GM18858 (cell line): ENCODE measurements around the gene OPCML.

ENCODE experiments used
- ATAC-seq: cut with Tn5 transposase; IDR thresholded peaks from one replicate; pipeline ENCODE4 v1.9.1; 2021; ENCODE audit not compliant: unreplicated experiment

Gene OPCML

DNA sequence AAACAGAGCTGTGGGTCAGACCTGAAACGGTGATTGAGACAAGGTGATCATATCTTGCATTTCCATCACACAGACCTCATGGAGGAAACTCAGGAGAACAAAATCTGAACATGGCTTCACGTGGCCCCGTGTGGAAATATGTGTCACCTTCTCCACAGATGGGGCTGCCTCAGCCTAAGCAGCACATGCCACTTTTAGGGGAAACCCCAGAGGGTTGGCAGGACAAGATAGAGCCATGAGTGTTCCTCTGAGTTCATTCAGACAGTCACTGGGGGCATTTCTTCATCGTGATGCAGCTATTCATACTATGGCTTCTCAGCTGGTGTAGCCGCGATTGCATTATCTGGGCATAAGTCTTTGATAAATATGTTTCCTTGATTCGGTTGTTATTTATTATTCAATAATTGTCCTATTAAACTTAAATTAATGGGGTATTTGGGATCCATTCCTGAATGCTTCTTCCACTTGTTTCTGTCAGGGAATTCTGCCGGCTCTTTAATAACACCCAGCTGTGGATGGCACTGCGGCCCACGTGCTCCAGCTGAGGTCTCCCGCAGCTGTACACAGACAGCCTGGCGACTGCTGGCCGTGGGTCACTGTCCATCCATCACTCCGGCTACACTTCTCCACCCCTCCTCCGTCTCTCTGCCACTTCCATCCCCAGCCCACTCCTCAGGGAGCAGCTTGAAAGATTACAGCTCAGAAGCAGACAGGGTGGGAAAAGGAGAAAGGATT is 485.1 kb downstream of the OPCML start:
- ATAC-seq, result no peak

DNA sequence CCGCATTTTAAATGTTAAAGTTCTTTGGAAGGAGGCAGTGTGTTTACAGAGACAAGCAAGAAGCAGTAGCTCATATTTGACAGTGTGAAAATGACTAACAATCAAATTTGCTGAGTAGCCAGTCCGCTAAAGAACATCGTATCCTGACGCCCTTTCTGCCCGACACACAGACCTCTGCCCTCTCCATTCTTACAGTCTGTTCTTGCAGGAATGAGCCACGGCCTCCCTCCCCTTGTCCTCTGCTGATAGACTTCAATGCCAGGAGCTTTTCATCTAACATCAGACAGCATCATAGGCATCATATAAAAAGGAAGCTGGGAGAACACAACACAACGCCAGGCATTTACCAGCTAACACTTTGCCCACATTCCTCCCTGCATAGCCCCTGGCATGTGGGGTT is 486.0 kb downstream of the OPCML start:
- no peak for ATAC-seq

DNA sequence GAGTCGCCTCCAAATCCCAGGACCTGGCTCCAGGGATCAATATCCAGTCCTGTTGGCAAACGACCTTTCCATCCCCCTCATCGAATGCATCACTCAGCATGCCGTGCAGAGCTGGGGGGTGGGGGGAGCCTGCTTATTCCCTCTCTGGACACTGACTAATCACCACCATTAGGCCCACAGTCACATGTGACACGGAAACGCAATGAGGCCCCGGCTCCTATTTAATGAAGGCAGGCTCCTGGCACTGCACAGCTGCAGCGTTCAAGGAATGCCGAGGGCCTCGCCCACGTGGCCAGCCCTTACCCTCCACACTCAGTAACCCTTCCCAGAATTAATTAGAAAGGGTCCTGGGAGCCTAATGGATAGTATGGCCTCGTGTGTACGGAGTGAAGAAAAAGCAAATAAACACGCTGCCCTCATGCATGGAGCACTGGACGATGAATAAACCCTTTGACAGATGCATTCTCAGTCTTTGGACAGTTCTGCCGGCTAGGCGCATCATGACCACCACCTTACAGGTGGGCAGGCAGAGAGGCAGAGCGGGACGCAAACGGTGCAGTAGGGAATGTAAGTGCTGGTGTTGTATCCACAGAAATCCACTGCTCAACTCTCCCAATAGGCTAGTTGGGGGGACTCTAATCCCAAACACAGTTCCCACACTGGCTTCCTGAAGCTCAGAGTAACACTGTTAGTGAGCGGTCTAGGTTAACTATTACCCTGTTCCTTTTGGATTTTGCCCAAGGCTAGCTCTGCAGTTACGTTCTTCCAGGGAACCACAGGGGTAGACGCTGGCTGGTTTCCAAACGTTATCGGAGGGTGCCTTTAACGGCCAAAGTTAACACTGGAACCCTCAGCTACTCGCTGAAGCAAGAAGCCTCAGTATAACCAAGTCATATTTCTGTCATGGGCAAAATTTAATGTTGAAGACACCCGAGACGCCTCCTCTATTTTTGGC is 490.1 kb downstream of the OPCML start:
- no peak for ATAC-seq

GRCh38 chr11:133041181-133041580 is 491.1 kb downstream of the OPCML start:
- ATAC-seq, result no peak

DNA sequence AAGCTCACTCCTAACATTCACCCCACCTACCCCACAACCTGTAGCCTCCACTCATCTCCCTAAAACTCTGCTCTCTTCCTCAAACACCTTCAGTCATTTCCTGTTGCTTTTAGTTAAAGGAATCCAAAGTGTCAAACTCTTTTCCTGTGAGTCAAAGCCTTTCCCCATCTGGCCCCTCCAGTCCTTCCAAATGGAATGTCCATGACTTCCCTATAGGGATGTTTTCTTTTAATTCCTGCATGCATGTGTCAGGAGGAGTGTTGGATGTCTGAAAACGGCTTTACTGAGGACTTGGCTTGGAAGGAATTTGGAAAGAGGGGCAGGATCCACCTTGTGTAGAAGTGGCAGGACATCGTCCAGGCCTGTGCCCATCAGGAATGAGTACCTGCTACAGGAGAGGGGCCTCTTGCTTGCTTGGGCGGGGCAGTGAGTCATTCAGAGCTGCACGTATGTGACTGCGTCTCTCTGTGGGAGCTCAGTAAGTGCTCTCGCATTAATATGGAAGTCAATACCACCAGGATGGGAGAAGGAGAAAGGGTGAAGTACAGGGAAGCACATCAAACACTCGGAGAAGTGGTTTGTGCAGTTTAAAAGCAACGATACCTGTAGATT is 491.9 kb downstream of the OPCML start:
- no peak for ATAC-seq

DNA sequence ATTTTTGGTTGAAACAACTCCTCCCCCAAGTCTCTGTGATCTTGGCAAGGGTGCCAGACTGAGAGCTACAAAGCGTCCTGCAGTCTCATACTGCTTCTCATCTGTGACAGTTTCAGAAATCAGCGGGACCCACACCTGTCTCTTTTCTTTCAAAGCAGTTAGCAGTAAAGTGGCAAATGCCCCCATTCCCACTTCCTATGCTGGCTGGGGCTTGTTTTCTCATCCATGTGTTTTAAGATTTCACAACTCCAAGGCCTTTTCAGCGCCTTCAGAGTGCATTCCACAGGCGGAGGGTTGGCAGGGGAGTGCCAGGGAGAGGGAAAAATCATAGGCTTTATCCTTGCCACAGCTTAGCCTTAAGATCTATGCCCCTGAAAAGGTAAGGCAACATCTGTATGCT is 493.5 kb downstream of the OPCML start:
- no peak for ATAC-seq

GRCh38 chr11:133034929-133035328 is 497.4 kb downstream of the OPCML start:
- ATAC-seq, result no peak

DNA sequence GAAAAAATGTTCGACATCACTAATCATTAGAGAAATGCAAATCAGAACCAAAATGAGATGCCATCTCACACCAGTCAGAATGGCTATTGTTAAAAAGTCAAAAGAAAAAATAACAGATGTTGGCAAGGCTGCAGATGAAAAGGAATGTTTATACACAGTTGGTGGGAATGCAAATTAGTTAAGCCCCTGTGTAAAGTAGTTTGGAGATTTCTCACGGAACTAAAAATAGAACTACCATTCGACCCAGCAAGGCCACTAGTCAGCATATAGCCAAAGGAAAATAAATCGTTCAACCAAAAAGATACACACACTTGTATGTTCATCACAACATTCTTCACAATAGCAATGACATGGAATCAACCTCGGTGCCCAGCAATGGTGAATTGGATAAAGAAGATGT is 503.2 kb downstream of the OPCML start:
- no peak for ATAC-seq

GRCh38 chr11:133026952-133027351 is 505.3 kb downstream of the OPCML start:
- ATAC-seq, result no peak

DNA sequence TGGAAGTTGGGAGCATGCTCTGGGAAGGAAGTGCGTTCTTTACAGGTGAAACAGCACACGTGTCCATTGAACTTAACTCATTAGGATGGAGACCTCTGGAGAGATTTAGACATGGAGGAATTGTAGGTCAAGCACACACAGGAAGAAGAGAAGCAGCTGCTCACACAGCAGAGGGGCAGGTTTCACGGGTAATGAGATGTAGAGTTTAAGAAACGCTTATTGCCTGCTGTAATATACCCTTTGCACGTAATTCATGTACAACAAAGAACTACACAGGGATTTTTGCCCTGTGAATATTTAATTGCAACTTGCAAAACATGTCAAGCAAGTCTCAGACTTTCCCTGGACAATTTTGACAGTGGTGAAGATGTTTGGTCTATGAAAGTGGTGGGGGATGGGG is 508.0 kb downstream of the OPCML start:
- ATAC-seq, result no peak

DNA sequence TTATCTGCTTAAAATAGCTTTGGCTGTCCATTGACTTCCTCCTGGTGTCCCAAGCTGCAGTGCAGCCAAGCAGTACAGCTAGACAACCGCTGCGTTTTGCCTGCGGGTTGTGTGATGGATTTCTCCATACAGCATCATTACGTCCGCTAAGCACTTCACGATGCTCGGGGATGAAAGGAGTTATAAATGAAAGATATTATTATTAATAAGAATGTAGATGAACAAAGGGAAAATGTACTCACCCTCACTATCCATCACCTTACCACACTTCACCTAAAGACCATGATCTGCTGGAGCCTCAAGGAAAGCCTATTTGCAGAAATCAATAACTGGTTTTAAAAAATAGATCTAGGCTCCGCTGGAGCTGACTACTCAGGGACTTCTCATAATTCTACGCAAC is 509.1 kb downstream of the OPCML start:
- ATAC-seq, result no peak

DNA sequence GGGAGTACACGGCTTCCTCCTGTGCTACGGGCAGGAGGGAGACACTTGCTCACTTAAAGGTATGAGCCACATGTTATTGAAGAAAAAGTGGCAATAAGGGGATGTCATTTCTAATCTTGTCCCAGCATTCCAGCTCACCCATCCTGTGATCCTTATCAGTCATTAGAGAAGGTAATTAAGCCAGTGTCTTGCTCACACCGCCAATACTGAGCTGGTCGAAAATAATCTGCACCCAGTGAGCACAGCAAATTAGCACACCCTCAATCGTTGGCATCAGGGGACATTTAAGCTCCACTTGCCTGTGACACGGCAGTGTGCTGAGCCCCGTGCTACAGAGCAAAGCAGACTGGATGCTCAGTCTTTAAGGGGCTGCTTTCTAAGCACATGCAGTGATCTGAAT is 510.7 kb downstream of the OPCML start:
- no peak for ATAC-seq

DNA sequence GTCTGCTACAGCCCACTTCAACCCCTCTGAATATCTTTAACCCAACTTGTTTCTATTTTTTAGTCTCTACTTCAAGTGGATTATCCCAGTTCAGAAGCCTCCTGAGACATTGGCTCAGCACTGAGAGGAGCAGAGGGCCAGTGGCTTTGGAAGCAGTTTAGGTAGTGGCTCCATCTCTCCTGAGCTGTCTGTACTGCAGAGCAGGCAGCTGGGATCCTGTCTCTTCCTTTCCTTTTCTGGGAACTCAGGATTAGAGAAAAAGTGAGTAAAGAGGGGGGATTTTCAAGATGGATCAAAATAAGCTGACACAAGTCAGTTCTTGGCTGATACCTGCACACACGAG is 512.0 kb downstream of the OPCML start:
- ATAC-seq, result no peak

- ATAC-seq, result no peak
Measured at GRCh38 chr11:133019545-133020371, 512.5 kb downstream of the OPCML start.

DNA sequence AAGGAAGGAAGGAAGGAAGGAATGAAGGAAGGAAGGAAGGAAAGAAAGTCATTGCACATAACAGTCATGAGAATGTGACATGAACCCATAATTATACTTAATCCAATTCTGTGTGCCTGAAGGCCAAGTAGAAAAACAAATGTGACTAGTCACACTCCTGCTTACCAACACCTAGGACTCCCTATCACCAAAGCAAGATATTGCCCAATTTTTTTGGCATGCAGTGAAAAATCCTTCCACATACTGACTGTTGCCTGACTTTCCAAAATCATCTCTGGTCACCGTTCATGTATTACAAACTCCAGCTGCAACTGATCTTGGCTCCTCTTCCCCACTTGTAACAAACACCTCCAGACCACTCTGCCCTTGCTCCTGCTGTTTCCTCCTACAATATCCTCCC is 516.8 kb downstream of the OPCML start:
- ATAC-seq, result no peak

- ATAC-seq, result no peak
Measured at GRCh38 chr11:133014337-133014736, 518.0 kb downstream of the OPCML start.

DNA sequence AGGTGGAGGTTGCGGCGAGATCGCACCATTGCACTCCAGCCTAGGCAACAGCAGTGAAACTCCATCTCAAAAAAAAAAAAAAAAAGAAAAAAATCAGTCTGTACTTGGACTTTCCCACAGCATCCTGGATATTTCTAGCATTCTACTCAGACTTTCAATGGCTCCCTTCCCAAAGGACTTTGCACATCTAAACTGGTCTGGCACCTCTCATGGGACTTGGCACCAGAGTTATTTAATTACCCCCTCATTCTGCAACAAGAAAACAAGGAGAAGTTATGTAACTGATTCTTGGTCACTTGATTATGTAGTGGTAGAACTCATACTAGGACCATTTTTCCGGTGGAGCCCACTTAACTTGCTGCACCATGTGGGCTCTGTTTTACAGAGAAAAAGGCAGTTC is 519.5 kb downstream of the OPCML start:
- ATAC-seq, result no peak

DNA sequence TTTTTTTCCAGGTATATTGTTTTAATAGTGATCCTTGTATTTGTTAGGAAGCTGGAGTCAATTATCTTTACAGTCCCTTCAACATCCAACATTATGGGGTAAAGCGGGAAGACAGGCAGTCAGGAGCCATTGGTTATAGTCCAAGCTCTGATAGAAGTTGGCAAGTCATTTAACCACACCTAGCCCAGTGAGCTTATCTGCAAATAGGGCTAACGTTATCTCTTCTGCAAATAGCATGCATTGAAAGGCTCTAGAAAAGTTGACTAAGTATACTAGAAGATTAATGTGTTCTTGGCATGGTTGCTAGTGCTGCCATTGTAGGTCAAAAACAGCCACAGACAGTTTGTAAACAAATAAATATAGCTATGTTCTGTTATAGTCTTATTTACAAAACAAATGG is 520.7 kb downstream of the OPCML start:
- no peak for ATAC-seq

GRCh38 chr11:133007027-133007584 is 525.2 kb downstream of the OPCML start:
- ATAC-seq, result no peak

DNA sequence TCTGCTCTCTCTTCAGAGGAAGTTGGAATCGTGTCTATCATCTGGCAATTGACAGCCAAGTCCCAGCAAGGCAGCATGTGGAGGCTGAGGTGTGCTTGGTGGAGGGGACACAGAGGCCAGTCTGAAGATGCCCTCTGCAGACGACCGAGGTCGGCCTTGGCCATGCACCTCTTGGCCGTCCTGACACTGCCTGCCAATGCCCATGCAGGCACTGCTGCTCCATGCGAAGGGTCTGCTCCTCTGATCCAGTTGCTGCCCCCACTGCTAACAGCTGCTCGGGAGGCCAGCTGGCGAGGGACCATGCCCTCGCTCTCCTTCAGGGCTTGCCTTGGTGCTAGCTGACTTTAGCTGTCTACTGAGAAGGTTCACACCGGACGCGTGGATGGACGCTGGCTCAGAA is 527.9 kb downstream of the OPCML start:
- no peak for ATAC-seq

- no peak for ATAC-seq
Measured at GRCh38 chr11:132999516-132999915, 532.8 kb downstream of the OPCML start.
